ENCODE data around the gene ADGRD1. TPM values are rescaled to one million over a fixed set of nuclear protein-coding genes. Genes with fewer than 3 reads are reported as not detected.

The ADGRD1 gene
- polyA plus RNA-seq, 3 donors = 4.7 to 17.9 (median 4.9) TPM

- H3K36me3 ChIP-seq (replicated peaks in 1 of 2; ENCODE audit: control insufficient read depth in 1 of 2, insufficient read depth in 2 of 2, low read length in 2 of 2) = no peaks in the 10 kb centered on the region
- no peaks in the 10 kb centered on the region for H3K79me2 ChIP-seq (ENCODE audit: insufficient read depth, low read length)
- no peak overlapping the region for H3K4me2 ChIP-seq (replicated peaks; ENCODE audit: extremely low read depth, low read length, poor library complexity, severe bottlenecking)
- H3K9me3 Mint-ChIP-seq = peaks cover 8 to 28% (median 17%) of the 10 kb centered on the region in 7 donors
- no peak overlapping the region for H3K27ac ChIP-seq (ENCODE audit: low read depth in 1 of 2, low read length in 2 of 2)
- H3K9me3 ChIP-seq (replicated peaks in 1 of 2; ENCODE audit: control insufficient read depth in 1 of 2, insufficient read depth in 1 of 2, low read length in 2 of 2) = peaks cover 4 to 16% of the 10 kb centered on the region in 2 donors
- H4K20me1 ChIP-seq (ENCODE audit: insufficient read depth, low read length) = no peaks in the 10 kb centered on the region
- no peaks in the 10 kb centered on the region for H3K4me1 ChIP-seq (ENCODE audit: control insufficient read depth in 1 of 2, insufficient read depth in 2 of 2, low read length in 2 of 2)
- DNase-seq = no peak
- no peak overlapping the region for H3K4me3 Mint-ChIP-seq
- intact Hi-C loops (cut with micrococcal nuclease) = no loop called here
- H3K4me3 ChIP-seq (replicated peaks in 1 of 3; ENCODE audit: low read depth in 2 of 3, low read length in 3 of 3) = no peak overlapping the region
- peaks cover 0 to 6% of the 10 kb centered on the region in 2 donors for H3K27me3 ChIP-seq (ENCODE audit: control insufficient read depth in 2 of 2, insufficient read depth in 2 of 2, low read length in 2 of 2)
- no peak for TF ChIP-seq CTCF (IDR thresholded peaks at IDR 0.05)
- no peaks in the 10 kb centered on the region for H3K36me3 Mint-ChIP-seq
- no peak overlapping the region for H3K9ac ChIP-seq (ENCODE audit: insufficient read depth, low read length, poor library complexity, severe bottlenecking)
- H3K4me1 Mint-ChIP-seq = peaks cover 2% of the 10 kb centered on the region
- peaks cover 5 to 21% (median 12%) of the 10 kb centered on the region in 3 donors for H3K27me3 Mint-ChIP-seq (ENCODE audit: low read depth in 3 of 3)
- no peak overlapping the region for H3K27ac Mint-ChIP-seq
- H2AFZ ChIP-seq (ENCODE audit: insufficient read depth, low read depth, low read length, poor library complexity, severe bottlenecking) = no peak overlapping the region
Observed at GRCh38 chr12:130938186-130938585, 15.5 kb upstream of the ADGRD1 start.

- Histone ChIP-seq H3K27me3 (ENCODE audit: control insufficient read depth in 2 of 2, insufficient read depth in 2 of 2, low read length in 2 of 2) (no peaks in the 10 kb centered on the region), H3K4me2 (replicated peaks; ENCODE audit: extremely low read depth, low read length, poor library complexity, severe bottlenecking) (no peak overlapping the region), H3K36me3 (replicated peaks in 1 of 2; ENCODE audit: control insufficient read depth in 1 of 2, insufficient read depth in 2 of 2, low read length in 2 of 2) (no peaks in the 10 kb centered on the region), H3K9ac (ENCODE audit: insufficient read depth, low read length, poor library complexity, severe bottlenecking) (no peak overlapping the region), H3K27ac (ENCODE audit: low read depth in 1 of 2, low read length in 2 of 2) (no peak overlapping the region), H3K9me3 (replicated peaks in 1 of 2; ENCODE audit: control insufficient read depth in 1 of 2, insufficient read depth in 1 of 2, low read length in 2 of 2) (peaks cover 10 to 31% of the 10 kb centered on the region in 2 donors), H3K79me2 (ENCODE audit: insufficient read depth, low read length) (no peaks in the 10 kb centered on the region), H3K4me1 (ENCODE audit: control insufficient read depth in 1 of 2, insufficient read depth in 2 of 2, low read length in 2 of 2) (peaks cover 0 to 6% of the 10 kb centered on the region in 2 donors), H4K20me1 (ENCODE audit: insufficient read depth, low read length) (no peaks in the 10 kb centered on the region), H2AFZ (ENCODE audit: insufficient read depth, low read depth, low read length, poor library complexity, severe bottlenecking) (no peak overlapping the region), H3K4me3 (replicated peaks in 1 of 3; ENCODE audit: low read depth in 2 of 3, low read length in 3 of 3) (no peak overlapping the region)
- intact Hi-C loops (cut with micrococcal nuclease) = no loop called here
- Mint-ChIP-seq H3K36me3 (no peaks in the 10 kb centered on the region), H3K27me3 (ENCODE audit: low read depth in 3 of 3) (peaks cover 15 to 28% (median 17%) of the 10 kb centered on the region in 3 donors), H3K9me3 (peaks cover 24 to 44% (median 33%) of the 10 kb centered on the region in 7 donors), H3K4me3 (no peak overlapping the region), H3K4me1 (peaks cover 7% of the 10 kb centered on the region), H3K27ac (no peak overlapping the region)
- TF ChIP-seq CTCF (IDR thresholded peaks at IDR 0.05) = no peak
- no peak for DNase-seq
Observed at GRCh38 chr12:130944878-130945277, 8.8 kb upstream of the ADGRD1 start.
